HEK293T (cell line): ENCODE data around the gene AHNAK.

Experiments
- CTCF ChIA-PET: fragments of 350-600 bp; formaldehyde crosslinking; extraction: SDS; loops from one replicate; lab custom pipeline; 2021; ENCODE audit warnings: antibody characterized with exemption, inconsistent platforms; lab: Yijun Ruan, JAX
- POLR2A ChIA-PET: fragments of 350-600 bp; formaldehyde crosslinking; extraction: SDS; loops from one replicate; lab custom pipeline; 2020; ENCODE audit warnings: antibody characterized with exemption, inconsistent platforms; lab: Yijun Ruan, JAX
- DNase-seq: peaks from one replicate; pipeline ENCODE4 v3.0.0; 2012; ENCODE audit warnings: mixed read lengths; ENCODE audit errors: extremely low spot score
- ARNT ChIP-seq: fragments of 450-650 bp; IDR thresholded peaks from 2 replicates; pipeline ENCODE4 v1.6.1; 2017; ENCODE audit warnings: mild to moderate bottlenecking
- BHLHE40 ChIP-seq: fragments of 450-650 bp; IDR thresholded peaks from 2 replicates; pipeline ENCODE4 v1.6.1; 2016; ENCODE audit warnings: mild to moderate bottlenecking, moderate library complexity, borderline replicate concordance
- CTBP1 ChIP-seq: fragments of 450-650 bp; IDR thresholded peaks from 2 replicates; pipeline ENCODE4 v1.6.1; 2016; ENCODE audit warnings: borderline replicate concordance
- ELF4 ChIP-seq: fragments of 450-650 bp; IDR thresholded peaks from 2 replicates; pipeline ENCODE4 v1.6.1; 2017; ENCODE audit warnings: antibody characterized with exemption
- FOXA1 ChIP-seq: fragments of 450-650 bp; IDR thresholded peaks from 2 replicates; pipeline ENCODE4 v1.6.1; 2016; ENCODE audit warnings: mild to moderate bottlenecking
- FOXK2 ChIP-seq: fragments of 450-650 bp; IDR thresholded peaks from 2 replicates; pipeline ENCODE4 v1.6.1; 2016; ENCODE audit warnings: mild to moderate bottlenecking
- FOXM1 ChIP-seq: fragments of 450-650 bp; IDR thresholded peaks from 2 replicates; pipeline ENCODE4 v1.6.1; 2017; ENCODE audit warnings: mild to moderate bottlenecking, borderline replicate concordance
- HDGF ChIP-seq: fragments of 450-650 bp; IDR thresholded peaks from 2 replicates; pipeline ENCODE4 v1.6.1; 2017; ENCODE audit warnings: antibody characterized with exemption, borderline replicate concordance
- L3MBTL2 ChIP-seq: fragments of 450-650 bp; conservative IDR thresholded peaks from 2 replicates; pipeline ENCODE4 v1.6.1; 2016; ENCODE audit warnings: mild to moderate bottlenecking
- LEF1 ChIP-seq: fragments of 450-650 bp; IDR thresholded peaks from 2 replicates; pipeline ENCODE4 v1.6.1; 2017; ENCODE audit warnings: mild to moderate bottlenecking, borderline replicate concordance
- NFRKB ChIP-seq: fragments of 450-650 bp; IDR thresholded peaks from 2 replicates; pipeline ENCODE4 v1.6.1; 2016; ENCODE audit warnings: mild to moderate bottlenecking, moderate library complexity
- PKNOX1 ChIP-seq: fragments of 450-650 bp; IDR thresholded peaks from 2 replicates; pipeline ENCODE4 v1.6.1; 2016
- SP1 ChIP-seq: fragments of 450-650 bp; IDR thresholded peaks from 2 replicates; pipeline ENCODE4 v1.6.1; 2017
- SUZ12 ChIP-seq: fragments of 450-650 bp; IDR thresholded peaks from 2 replicates; pipeline ENCODE4 v1.6.1; 2016; ENCODE audit warnings: mild to moderate bottlenecking
- TARDBP ChIP-seq: fragments of 450-650 bp; IDR thresholded peaks from 2 replicates; pipeline ENCODE4 v1.6.1; 2016
- ZNF384 ChIP-seq: fragments of 450-650 bp; IDR thresholded peaks from 2 replicates; pipeline ENCODE4 v1.6.1; 2016

The AHNAK gene

GRCh38 chr11:62489204-62489603, 57.4 kb downstream of the AHNAK start:
- ChIA-PET CTCF (interaction anchor here (0.6 to 0.9 kb wide), 3 partner anchors 21 to 65 kb away, joined by 3 to 4 read pairs (median 3); no protein-coding TSS in a partner anchor), POLR2A (no interaction called here)
- no peak for DNase-seq
- TF ChIP-seq ELF4 = no peak
- TF ChIP-seq FOXA1 = no peak
- no peak for TF ChIP-seq SP1
- TF ChIP-seq ARNT = no peak
- TF ChIP-seq FOXM1 = no peak
- no peak for TF ChIP-seq L3MBTL2
- no peak for TF ChIP-seq SUZ12
- no peak for TF ChIP-seq LEF1
- TF ChIP-seq PKNOX1 = no peak
- no peak for TF ChIP-seq CTBP1
- TF ChIP-seq BHLHE40 = no peak
- no peak for TF ChIP-seq TARDBP
- TF ChIP-seq HDGF = no peak

GRCh38 chr11:62487738-62488551, 58.7 kb downstream of the AHNAK start:
- ChIA-PET POLR2A (interaction anchor here (1.0 kb wide), 1 partner anchor 86 kb away, joined by 3 read pairs; the partner anchor contains the start of gene EEF1G), CTCF (interaction anchor here (0.7 kb wide), 1 partner anchor 9 kb away, joined by 3 read pairs; no protein-coding TSS in a partner anchor)
- no peak for DNase-seq
- TF ChIP-seq TARDBP (no peak), BHLHE40 (no peak), ELF4 (no peak), FOXM1 (no peak), FOXK2 (no peak), LEF1 (no peak), HDGF (no peak), NFRKB (no peak), PKNOX1 (no peak), SP1 (no peak), SUZ12 (no peak), ZNF384 (no peak), ARNT (no peak), FOXA1 (no peak), CTBP1 (no peak)

- CTCF ChIA-PET = interaction anchor here (0.7 to 1.3 kb wide), 2 partner anchors 19 to 56 kb away, joined by 3 to 4 read pairs; no protein-coding TSS in a partner anchor
Measured at GRCh38 chr11:62487136-62487535, 59.5 kb downstream of the AHNAK start.

GRCh38 chr11:62484352-62484751, 62.3 kb downstream of the AHNAK start:
- TF ChIP-seq HDGF (no peak), FOXA1 (no peak), ELF4 (no peak), SP1 (no peak), FOXM1 (no peak)
- DNase-seq = no peak
- ChIA-PET POLR2A (no interaction called here), CTCF (no interaction called here)

More at GRCh38 chr11:62487136-62487535, 59.5 kb downstream of the AHNAK start:
- TF ChIP-seq HDGF = no peak
- TF ChIP-seq NFRKB = no peak
- no peak for TF ChIP-seq PKNOX1
- no peak for TF ChIP-seq L3MBTL2
- no peak for TF ChIP-seq CTBP1
- no peak for TF ChIP-seq FOXA1
- no peak for TF ChIP-seq ARNT
- TF ChIP-seq BHLHE40 = no peak
- TF ChIP-seq FOXK2 = no peak
- no peak for TF ChIP-seq SP1
- TF ChIP-seq LEF1 = no peak
- TF ChIP-seq SUZ12 = no peak
- no peak for DNase-seq
- POLR2A ChIA-PET = interaction anchor here (1.0 kb wide), 1 partner anchor 87 kb away, joined by 3 read pairs; the partner anchor contains the start of gene EEF1G

- CTCF ChIA-PET = no interaction called here
- POLR2A ChIA-PET = no interaction called here
- no peak for DNase-seq
- no peak for TF ChIP-seq SUZ12
- TF ChIP-seq ZNF384 = no peak
- TF ChIP-seq PKNOX1 = no peak
- no peak for TF ChIP-seq SP1
- no peak for TF ChIP-seq FOXA1
- TF ChIP-seq CTBP1 = no peak
- no peak for TF ChIP-seq FOXM1
- TF ChIP-seq FOXK2 = no peak
- no peak for TF ChIP-seq HDGF
- no peak for TF ChIP-seq L3MBTL2
Measured at GRCh38 chr11:62482753-62483152, 63.9 kb downstream of the AHNAK start.
